ENCODE measurements around the gene CHRDL1.

CHRDL1 gene

GRCh38 chrX:110743679-110744340 is 51.8 kb downstream of the CHRDL1 start:
- no peak for DNase-seq

- no peak for DNase-seq
These were observed 54.3 kb downstream of the CHRDL1 start for GRCh38 chrX:110741213-110741796.

- DNase-seq, result no peak
These were observed 60.6 kb downstream of the CHRDL1 start for GRCh38 chrX:110734894-110735541.

- no peak for DNase-seq
These were observed 61.3 kb downstream of the CHRDL1 start for GRCh38 chrX:110734271-110734670.

GRCh38 chrX:110733166-110733565 is 62.5 kb downstream of the CHRDL1 start:
- DNase-seq, result no peak

- DNase-seq, result no peak
These were observed 63.4 kb downstream of the CHRDL1 start for GRCh38 chrX:110732266-110732665.

GRCh38 chrX:110723844-110724243 is 71.8 kb downstream of the CHRDL1 start:
- no peak for DNase-seq

GRCh38 chrX:110722135-110722534 is 73.5 kb downstream of the CHRDL1 start:
- DNase-seq, result no peak

- DNase-seq, result no peak
These were observed 82.0 kb downstream of the CHRDL1 start for GRCh38 chrX:110713666-110714065.

GRCh38 chrX:110706446-110706845 is 89.2 kb downstream of the CHRDL1 start:
- no peak for DNase-seq

- no peak for DNase-seq
These were observed 92.0 kb downstream of the CHRDL1 start for GRCh38 chrX:110703641-110704040.

- no peak for DNase-seq
These were observed 96.5 kb downstream of the CHRDL1 start for GRCh38 chrX:110699109-110699508.

- DNase-seq, result no peak
These were observed 96.9 kb downstream of the CHRDL1 start for GRCh38 chrX:110698696-110699095.

- no peak for DNase-seq
These were observed 102.8 kb downstream of the CHRDL1 start for GRCh38 chrX:110692866-110693265.

- DNase-seq, result no peak
These were observed 104.2 kb downstream of the CHRDL1 start for GRCh38 chrX:110691446-110691845.

- DNase-seq, result no peak
These were observed 111.0 kb downstream of the CHRDL1 start for GRCh38 chrX:110684653-110685052.

GRCh38 chrX:110683925-110684324 is 111.7 kb downstream of the CHRDL1 start:
- DNase-seq, result no peak

- DNase-seq, result no peak
These were observed 117.0 kb downstream of the CHRDL1 start for GRCh38 chrX:110678591-110678990.

- no peak for DNase-seq
These were observed 119.7 kb downstream of the CHRDL1 start for GRCh38 chrX:110675886-110676285.

GRCh38 chrX:110671068-110671803 is 124.4 kb downstream of the CHRDL1 start:
- DNase-seq, result no peak

- no peak for DNase-seq
These were observed 126.0 kb downstream of the CHRDL1 start for GRCh38 chrX:110669572-110669971.

- DNase-seq, result no peak
These were observed 127.9 kb downstream of the CHRDL1 start for GRCh38 chrX:110667706-110668105.

- no peak for DNase-seq
These were observed 130.2 kb downstream of the CHRDL1 start for GRCh38 chrX:110665223-110666002.

Data from stimulated activated CD4-positive, alpha-beta T cell treated with anti-CD3 and anti-CD28 coated beads, Interleukin-4, amount 100 ng/mL, for 4 hours (primary cell).